ENCODE measurements around the gene PVR.

The PVR gene

DNA sequence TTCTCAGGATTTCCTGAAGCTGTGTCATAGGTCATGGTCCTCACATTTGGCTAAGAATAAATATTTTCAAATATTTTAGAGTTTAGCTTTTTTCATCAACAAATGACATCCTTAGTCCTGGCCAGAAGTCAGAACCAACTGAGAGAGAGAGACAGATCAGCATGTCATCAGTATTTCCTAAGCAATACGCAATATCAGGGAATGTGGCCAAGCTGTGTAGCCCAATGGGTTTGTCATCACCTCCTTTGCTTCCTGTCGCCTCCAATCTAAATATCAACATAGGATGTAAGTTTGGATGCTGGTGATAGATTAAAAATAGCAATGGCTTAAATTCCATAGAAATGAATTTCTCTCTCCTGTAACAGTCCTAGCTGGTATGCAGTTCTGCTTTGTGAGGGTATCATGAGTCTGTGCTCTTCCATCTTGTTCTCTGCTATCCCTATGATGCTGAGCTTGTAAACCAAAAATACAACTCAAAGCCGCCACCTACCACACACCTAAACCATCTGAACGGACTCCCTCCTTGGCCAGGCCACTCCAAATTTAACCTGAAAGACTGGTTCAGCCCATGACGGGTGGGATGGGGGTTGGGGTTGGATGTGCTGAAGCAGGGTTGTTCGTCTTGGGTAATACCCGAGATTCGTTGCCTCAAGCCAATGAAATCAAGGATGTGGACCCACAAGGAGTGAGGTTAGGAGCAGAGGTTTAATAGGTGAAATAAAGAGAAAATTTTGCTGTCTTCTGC lies 40.3 kb upstream of the PVR start:
- TF ChIP-seq, protein P1, sequence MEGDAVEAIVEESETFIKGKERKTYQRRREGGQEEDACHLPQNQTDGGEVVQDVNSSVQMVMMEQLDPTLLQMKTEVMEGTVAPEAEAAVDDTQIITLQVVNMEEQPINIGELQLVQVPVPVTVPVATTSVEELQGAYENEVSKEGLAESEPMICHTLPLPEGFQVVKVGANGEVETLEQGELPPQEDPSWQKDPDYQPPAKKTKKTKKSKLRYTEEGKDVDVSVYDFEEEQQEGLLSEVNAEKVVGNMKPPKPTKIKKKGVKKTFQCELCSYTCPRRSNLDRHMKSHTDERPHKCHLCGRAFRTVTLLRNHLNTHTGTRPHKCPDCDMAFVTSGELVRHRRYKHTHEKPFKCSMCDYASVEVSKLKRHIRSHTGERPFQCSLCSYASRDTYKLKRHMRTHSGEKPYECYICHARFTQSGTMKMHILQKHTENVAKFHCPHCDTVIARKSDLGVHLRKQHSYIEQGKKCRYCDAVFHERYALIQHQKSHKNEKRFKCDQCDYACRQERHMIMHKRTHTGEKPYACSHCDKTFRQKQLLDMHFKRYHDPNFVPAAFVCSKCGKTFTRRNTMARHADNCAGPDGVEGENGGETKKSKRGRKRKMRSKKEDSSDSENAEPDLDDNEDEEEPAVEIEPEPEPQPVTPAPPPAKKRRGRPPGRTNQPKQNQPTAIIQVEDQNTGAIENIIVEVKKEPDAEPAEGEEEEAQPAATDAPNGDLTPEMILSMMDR (conservative IDR thresholded peaks at IDR 0.05; ENCODE audit: low read length): no peak
- DNase-seq (ENCODE audit: low read depth): peak; percentile 96
- H3K4me3 ChIP-seq (ENCODE audit: low read length): no peak overlapping the region

DNA sequence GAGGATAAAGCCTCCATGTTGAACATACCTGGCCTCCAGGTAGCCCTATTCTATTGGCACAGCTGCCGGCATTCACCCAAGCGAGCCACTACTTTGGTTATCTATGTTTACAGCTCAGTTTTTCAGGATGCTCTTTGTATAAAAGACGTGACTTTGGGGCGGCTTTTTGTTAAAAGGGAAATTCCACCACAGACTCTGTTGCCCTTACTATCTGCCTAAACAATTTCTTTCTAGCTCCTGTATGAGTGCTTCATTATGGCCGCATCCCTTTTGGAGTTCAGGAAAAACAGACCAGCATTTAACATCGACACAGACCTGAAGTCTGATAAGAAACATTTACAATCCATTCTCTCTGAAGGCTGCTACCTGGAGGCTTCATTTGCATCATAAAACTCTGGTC lies 39.5 kb upstream of the PVR start:
- TF ChIP-seq, protein P1 (conservative IDR thresholded peaks at IDR 0.05; ENCODE audit: low read length): no peak
- no peak for DNase-seq (ENCODE audit: low read depth)
- no peak overlapping the region for H3K4me3 ChIP-seq (ENCODE audit: low read length)

DNA sequence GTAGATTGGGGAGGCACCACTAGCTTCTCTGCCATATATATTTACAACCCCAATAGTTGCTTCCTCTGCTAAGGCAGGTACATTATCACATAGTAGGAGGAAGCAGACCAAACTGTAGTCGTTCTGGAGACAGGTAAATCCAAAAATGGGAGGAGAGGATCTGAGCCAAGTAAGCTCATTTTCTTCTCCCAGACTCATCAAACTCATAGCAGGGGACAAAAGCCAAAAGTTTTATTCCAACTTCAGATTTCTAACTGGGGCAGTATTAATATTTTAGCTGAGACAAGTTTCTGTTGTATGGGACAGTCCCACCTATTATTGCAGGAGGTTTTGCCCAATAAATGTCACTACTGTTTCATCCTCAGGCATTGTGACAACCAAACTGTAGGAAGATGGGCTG lies 38.2 kb upstream of the PVR start:
- H3K4me3 ChIP-seq (ENCODE audit: low read length): no peak overlapping the region
- no peak for DNase-seq (ENCODE audit: low read depth)
- TF ChIP-seq, protein P1 (conservative IDR thresholded peaks at IDR 0.05; ENCODE audit: low read length): no peak

DNA sequence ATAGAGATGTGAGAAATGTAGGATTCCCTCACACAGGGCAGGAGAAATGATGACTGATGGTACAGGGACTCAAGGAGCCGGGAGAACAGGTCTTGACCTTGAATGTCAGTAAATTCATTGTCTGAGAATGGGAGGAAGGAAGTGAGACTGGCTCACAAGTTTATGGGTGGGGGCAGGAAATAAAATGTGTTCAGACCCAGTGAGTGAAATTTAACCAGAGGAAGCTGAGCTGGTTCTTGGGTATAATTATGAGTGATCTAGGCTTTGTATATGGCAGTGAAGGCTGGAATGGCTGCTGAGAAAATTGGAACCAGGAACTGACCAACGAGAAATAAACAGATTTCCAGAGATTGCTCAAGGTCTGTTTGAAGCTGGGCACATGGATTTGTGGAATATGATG lies 36.7 kb upstream of the PVR start:
- peak; percentile 37 for DNase-seq (ENCODE audit: low read depth)
- TF ChIP-seq, protein P1 (conservative IDR thresholded peaks at IDR 0.05; ENCODE audit: low read length): no peak
- H3K4me3 ChIP-seq (ENCODE audit: low read length): no peak overlapping the region

DNA sequence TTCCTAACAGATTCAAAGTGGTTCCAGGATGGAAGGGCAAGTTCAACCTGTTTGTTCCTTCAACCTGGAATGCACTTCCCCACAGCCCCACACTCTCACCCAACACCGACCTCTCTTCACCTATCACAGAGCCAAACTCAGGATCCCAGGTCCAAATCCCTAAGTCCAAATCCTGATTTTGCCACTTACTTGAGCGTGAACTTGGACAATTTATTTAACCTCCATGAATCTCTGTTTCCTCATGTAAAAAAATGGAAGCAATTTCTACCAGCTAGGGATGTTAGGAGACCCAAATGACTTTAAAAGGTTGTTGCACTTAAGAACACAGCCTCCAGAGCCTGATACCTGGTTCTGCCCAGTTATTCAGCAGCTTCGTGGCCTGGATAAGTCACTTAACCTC lies 35.8 kb upstream of the PVR start:
- TF ChIP-seq, protein P1 (conservative IDR thresholded peaks at IDR 0.05; ENCODE audit: low read length): no peak
- DNase-seq (ENCODE audit: low read depth): no peak
- H3K4me3 ChIP-seq (ENCODE audit: low read length): no peak overlapping the region

DNA sequence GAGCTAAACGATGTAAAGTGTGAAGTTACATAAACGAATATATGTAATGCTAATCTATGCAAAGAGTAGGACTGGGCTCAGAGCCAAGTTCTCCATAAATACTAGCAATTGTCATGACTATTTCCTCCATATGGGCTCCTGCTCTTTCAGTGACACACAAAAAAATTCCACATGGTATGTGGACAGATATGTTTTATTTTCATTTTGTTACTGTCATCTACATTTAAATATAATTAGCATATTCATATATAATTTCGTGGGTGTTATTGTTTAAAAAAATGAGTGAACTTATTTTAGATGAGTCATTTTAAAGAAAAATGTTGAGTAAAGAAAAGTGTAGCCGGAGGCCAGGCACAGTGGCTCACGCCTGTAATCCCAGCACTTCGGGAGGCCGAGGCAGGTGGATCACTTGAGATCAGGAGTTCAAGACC lies 35.3 kb upstream of the PVR start:
- DNase-seq (ENCODE audit: low read depth): no peak
- TF ChIP-seq, protein P1 (conservative IDR thresholded peaks at IDR 0.05; ENCODE audit: low read length): no peak

DNA sequence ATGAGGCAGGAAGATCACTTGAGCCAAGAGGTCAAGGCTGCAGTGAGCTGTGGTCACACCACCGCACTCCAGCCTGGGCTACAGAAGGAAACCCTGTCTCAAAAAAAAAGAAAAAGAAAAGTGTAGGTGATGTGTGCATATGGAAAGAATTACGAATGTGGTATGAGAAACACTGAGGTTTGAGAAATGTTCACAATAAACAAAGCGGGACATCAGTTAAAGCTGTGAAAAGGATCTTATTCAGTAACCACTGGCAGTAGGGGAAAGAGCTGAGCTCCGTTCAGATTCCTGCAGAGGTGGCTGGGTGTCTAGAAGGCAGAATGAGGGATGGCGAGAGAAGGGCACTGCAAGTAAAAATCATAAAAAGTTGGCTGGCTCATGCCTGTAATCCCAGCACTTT lies 34.5 kb upstream of the PVR start:
- peak; percentile 12 for DNase-seq (ENCODE audit: low read depth)

More for the DNA sequence above, 35.3 kb upstream of the PVR start:
- H3K4me3 ChIP-seq (ENCODE audit: low read length): no peak overlapping the region

More for the DNA sequence above, 34.5 kb upstream of the PVR start:
- TF ChIP-seq, protein P1 (conservative IDR thresholded peaks at IDR 0.05; ENCODE audit: low read length): no peak
- H3K4me3 ChIP-seq (ENCODE audit: low read length): no peak overlapping the region

Measured in AG10803 (cell line).